IMR-90 (cell line): ENCODE measurements around the gene NEK8. TPM values are rescaled to one million over a fixed set of nuclear protein-coding genes. Genes with fewer than 3 reads are reported as not detected.

Experiments
- ATAC-seq: fragments of 200-7000 bp; cut with Tn5 transposase; 2 replicates; pipeline ENCODE4 v1.9.1; 2020; ENCODE audit warnings: low read depth, mild to moderate bottlenecking, moderate library complexity
- BruUV-seq: library from RNA; stranded (reverse); fragments of 400-500 nt; replicated peaks from 2 replicates; lab custom pipeline; 2021; lab: Mats Ljungman, UMichigan
- CTCF ChIA-PET: fragments of 300-600 bp; formaldehyde crosslinking; extraction: SDS; loops from one replicate; lab custom pipeline; 2021; ENCODE audit warnings: antibody characterized with exemption; lab: Yijun Ruan, JAX
- POLR2A ChIA-PET: fragments of 300-600 bp; sonication (Branson Sonifier 250); formaldehyde crosslinking; loops from one replicate; lab custom pipeline; 2022; ENCODE audit warnings: antibody characterized with exemption; ENCODE audit not compliant: unreplicated experiment; lab: Charles Lee
- DNase-seq: peaks from one replicate; pipeline ENCODE4 v3.0.0; 2013
- H2AFZ ChIP-seq: replicated peaks from 2 replicates; pipeline ENCODE3; 2013; ENCODE audit warnings: low read length, mild to moderate bottlenecking; ENCODE audit not compliant: poor library complexity
- H2AK5ac ChIP-seq: 2 replicates; pipeline ENCODE4 v1.6.1; 2013; ENCODE audit warnings: low read depth, low read length, inconsistent platforms
- H2AK9ac ChIP-seq: replicated peaks from 2 replicates; pipeline ENCODE3; 2013; ENCODE audit warnings: mild to moderate bottlenecking, low read depth, low read length, moderate library complexity; ENCODE audit not compliant: poor library complexity
- H2BK120ac ChIP-seq: 2 replicates; pipeline ENCODE4 v1.6.1; 2013; ENCODE audit warnings: low read depth, low read length, inconsistent platforms
- H2BK15ac ChIP-seq: 3 replicates; pipeline ENCODE4 v1.6.1; 2013; ENCODE audit warnings: low read depth, low read length, inconsistent platforms
- H2BK20ac ChIP-seq: 2 replicates; pipeline ENCODE4 v1.6.1; 2013; ENCODE audit warnings: low read depth, mild to moderate bottlenecking, inconsistent platforms, low read length, moderate library complexity
- H2BK5ac ChIP-seq: 2 replicates; pipeline ENCODE4 v1.6.1; 2013; ENCODE audit warnings: mild to moderate bottlenecking, low read depth, low read length, inconsistent platforms; ENCODE audit not compliant: poor library complexity, severe bottlenecking
- H3K14ac ChIP-seq: replicated peaks from 2 replicates; pipeline ENCODE4 v1.6.1; 2013; ENCODE audit warnings: low read depth, low read length, inconsistent platforms
- H3K18ac ChIP-seq: 2 replicates; pipeline ENCODE4 v1.6.1; 2013; ENCODE audit warnings: low read depth, low read length, control low read depth
- H3K23ac ChIP-seq: 2 replicates; pipeline ENCODE4 v1.6.1; 2013; ENCODE audit warnings: low read depth, low read length, inconsistent platforms
- H3K27ac ChIP-seq: 2 replicates; pipeline ENCODE4 v1.5.1; 2013; ENCODE audit warnings: mild to moderate bottlenecking, control low read depth, low read length; ENCODE audit not compliant: insufficient read depth
- H3K27me3 ChIP-seq: 2 replicates; pipeline ENCODE4 v1.6.1; 2013; ENCODE audit warnings: low read length; ENCODE audit not compliant: control insufficient read depth, insufficient read depth
- H3K36me3 ChIP-seq: 2 replicates; pipeline ENCODE4 v1.6.1; 2013; ENCODE audit warnings: low read length, mixed read lengths; ENCODE audit not compliant: control insufficient read depth, insufficient read depth
- H3K4ac ChIP-seq: 2 replicates; pipeline ENCODE4 v1.6.1; 2013; ENCODE audit warnings: low read depth, low read length, inconsistent platforms
- H3K4me1 ChIP-seq: 2 replicates; pipeline ENCODE4 v1.6.1; 2013; ENCODE audit warnings: low read length, mixed read lengths; ENCODE audit not compliant: control insufficient read depth, insufficient read depth
- H3K4me2 ChIP-seq: 2 replicates; pipeline ENCODE4 v1.6.1; 2013; ENCODE audit warnings: low read depth, mild to moderate bottlenecking, control low read depth, low read length, moderate library complexity
- H3K4me3 ChIP-seq: 2 replicates; pipeline ENCODE4 v1.5.1; 2013; ENCODE audit warnings: low read depth, mild to moderate bottlenecking, control low read depth, low read length, moderate library complexity; ENCODE audit not compliant: insufficient read depth
- H3K56ac ChIP-seq: 2 replicates; pipeline ENCODE4 v1.6.1; 2013; ENCODE audit warnings: low read length, inconsistent platforms; ENCODE audit not compliant: insufficient read depth; ENCODE audit errors: extremely low read depth
- H3K79me1 ChIP-seq, 2 experiments: 2 replicates each; pipeline ENCODE4 v1.6.1; 2013; ENCODE audit warnings: low read length in 2 of 2, inconsistent platforms in 1 of 2, low read depth in 1 of 2
- H3K9ac ChIP-seq: 2 replicates; pipeline ENCODE4 v1.6.1; 2013; ENCODE audit warnings: low read depth, low read length, control low read depth
- H3K9me1 ChIP-seq: 2 replicates; pipeline ENCODE4 v1.6.1; 2013; ENCODE audit warnings: low read length, inconsistent platforms; ENCODE audit not compliant: insufficient read depth
- H3K9me3 ChIP-seq: 2 replicates; pipeline ENCODE4 v1.6.1; 2013; ENCODE audit warnings: low read length; ENCODE audit not compliant: control insufficient read depth, insufficient read depth
- H4K20me1 ChIP-seq: 2 replicates; pipeline ENCODE4 v1.6.1; 2013; ENCODE audit warnings: low read length, inconsistent platforms; ENCODE audit not compliant: insufficient read depth
- H4K5ac ChIP-seq: 2 replicates; pipeline ENCODE4 v1.6.1; 2013; ENCODE audit warnings: mild to moderate bottlenecking, low read depth, low read length, control low read depth
- H4K8ac ChIP-seq, 2 experiments: 2 replicates each; pipeline ENCODE4 v1.6.1; 2013; ENCODE audit warnings: low read depth in 2 of 2, low read length in 2 of 2, control low read depth in 1 of 2, inconsistent platforms in 1 of 2
- H4K91ac ChIP-seq: 2 replicates; pipeline ENCODE4 v1.6.1; 2013; ENCODE audit warnings: low read depth, low read length, inconsistent platforms; ENCODE audit not compliant: insufficient read depth
- MXI1 ChIP-seq: IDR thresholded peaks from 2 replicates; pipeline ENCODE4 v1.6.1; 2012; ENCODE audit warnings: low read depth, mild to moderate bottlenecking, low read length, moderate library complexity, borderline replicate concordance
- SMC3 ChIP-seq: fragments of 150-350 bp; IDR thresholded peaks from 2 replicates; pipeline ENCODE4 v1.6.1; 2016; ENCODE audit warnings: low read depth, mild to moderate bottlenecking, antibody characterized with exemption, low read length, moderate library complexity
- WGBS, 2 experiments: methylation state at CpG; one replicate each; pipeline versions ENCODE4 v1.1.5 to v1.1.7; 2013; ENCODE audit warnings: missing lambda C conversion rate in 2 of 2; ENCODE audit not compliant: insufficient read length in 1 of 2; ENCODE audit errors: extremely low coverage in 2 of 2; 5-methylcytosine and 5-hydroxymethylcytosine counted together
- dilution Hi-C: fragments of 300-500 bp; cut with HindIII; formaldehyde crosslinking; loops from one replicate; pipeline ENCODE4 v1.14.3; 2018; ENCODE audit warnings: low sequenced_read_pairs; ENCODE audit not compliant: unreplicated experiment
- in situ Hi-C: fragments of 300-500 bp; cut with MboI; formaldehyde crosslinking; loops from 3 replicates; pipeline ENCODE4 v1.14.3; 2019; ENCODE audit warnings: low sequenced_read_pairs, inconsistent platforms, mixed read lengths
- intact Hi-C: fragments of 100-400 bp; cut with micrococcal nuclease; formaldehyde crosslinking; loops from 2 replicates; pipeline ENCODE4 v1.10.0; 2022
- polyA plus RNA-seq, 3 experiments: library from polyadenylated mRNA; depleted of rRNA; stranded (reverse); fragments of >200 nt; gene quantifications; 2 replicates each; pipeline ENCODE4 v1.2.3, GENCODE V29; 2012; ENCODE audit warnings: low replicate concordance in 1 of 3
- total RNA-seq: library from RNA; depleted of rRNA; stranded (reverse); fragments of >200 nt; gene quantifications from 2 replicates; pipeline ENCODE4 v1.2.3, GENCODE V29; 2012

Gene NEK8
- total and polyA plus RNA-seq, 2 of the 4 experiments (the other 2 are of a cell fraction), result 4.6 to 5.2 TPM

DNA sequence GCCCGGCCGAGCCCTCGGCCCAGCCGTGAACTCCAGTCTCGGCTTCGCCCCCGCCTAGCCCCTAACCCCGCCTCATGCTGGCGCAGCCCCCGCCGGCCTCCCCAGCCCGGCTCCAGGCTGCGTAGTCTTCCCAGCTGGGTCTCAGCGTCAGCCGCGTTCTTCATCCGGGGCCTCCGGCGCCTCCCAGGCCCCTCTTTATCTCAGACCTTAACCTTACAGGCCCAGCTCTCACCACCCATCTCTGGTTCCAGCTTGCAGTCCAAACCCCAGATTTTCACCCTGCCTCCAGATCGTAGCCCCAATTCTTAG is 16.9 kb upstream of the NEK8 start, which contains the start of gene PROCA1:
TSS of gene PROCA1 (minus strand) at position 166 of the 309 bp plus-strand sequence. CDS start 228 bp downstream, outside the sequence.
- peak within 1 kb of the TSS; percentile 36 for H2BK120ac ChIP-seq
- dilution Hi-C loops, result no loop called here
- H2BK20ac ChIP-seq, result no peak within 1 kb of the TSS
- DNase-seq (no peak), ATAC-seq (no peak; the same call in 1 of the 2 replicates)
- in situ Hi-C loops, result no loop called here
- peak within 1 kb of the TSS; percentile 83 for H4K5ac ChIP-seq
- peak within 1 kb of the TSS; percentile 89 for H3K9ac ChIP-seq
- peak within 1 kb of the TSS; percentile 97 for H3K56ac ChIP-seq
- peak within 1 kb of the TSS; percentile 87 for H3K23ac ChIP-seq
- H2BK15ac ChIP-seq, result no peak within 1 kb of the TSS
- peak within 1 kb of the TSS; percentile 97 for H3K4me2 ChIP-seq
- H3K4me3 ChIP-seq, result peak within 1 kb of the TSS; percentile 65
- peaks cover 6 to 51% of the 10 kb centered on the region in 2 experiments; a peak in 3 of 4 replicates for H3K79me1 ChIP-seq
- H3K36me3 ChIP-seq, result peaks cover 32% of the 10 kb centered on the region
- peaks cover 24% of the 10 kb centered on the region for H3K9me1 ChIP-seq
- no peak for TF ChIP-seq SMC3
- peak; percentile 4; the same call in 1 of the 2 replicates for TF ChIP-seq MXI1
- H3K18ac ChIP-seq, result peak within 1 kb of the TSS; percentile 81
- H3K27me3 ChIP-seq, result no peaks in the 10 kb centered on the region
- POLR2A ChIA-PET, result interaction anchor here (0.6 kb wide), 2 partner anchors 11 to 43 kb away, joined by 3 to 6 read pairs; no protein-coding TSS in a partner anchor
- H4K8ac ChIP-seq, result peak within 1 kb of the TSS; percentile 82 to 87
- peak within 1 kb of the TSS; percentile 93 for H3K4ac ChIP-seq
- H3K27ac ChIP-seq, result peak within 1 kb of the TSS; percentile 97
- peak within 1 kb of the TSS; percentile 98 for H2AK5ac ChIP-seq
- H3K14ac ChIP-seq, result peak within 1 kb of the TSS; percentile 95
- intact Hi-C loops, result loop anchor here (2.0 kb wide), 1 partner anchor 67 kb away; the partner anchor contains the start of gene BLTP2
- peak within 1 kb of the TSS; percentile 90 for H2AFZ ChIP-seq
- H3K9me3 ChIP-seq, result no peaks in the 10 kb centered on the region
- H2AK9ac ChIP-seq, result peak within 1 kb of the TSS; percentile 93
- CTCF ChIA-PET, result interaction anchor here (0.6 to 1.7 kb wide), 2 partner anchors 15 to 32 kb away, joined by 3 to 9 read pairs; partner anchors contain the start of gene TLCD1
- WGBS, 2 experiments, result 2% methylated on average over 12 of the region's 20 CpGs; no CpG with 5 or more reads in 1 of the 2 experiments
- peak within 1 kb of the TSS; percentile 86 for H2BK5ac ChIP-seq
- BruUV-seq, result no TSS peak
- H3K4me1 ChIP-seq, result peaks cover 12% of the 10 kb centered on the region
- peak within 1 kb of the TSS; percentile 91 for H4K91ac ChIP-seq
- peaks cover 22% of the 10 kb centered on the region; the same call in 1 of the 2 replicates for H4K20me1 ChIP-seq
